ENCODE data around the gene CCN2.

The CCN2 gene

DNA sequence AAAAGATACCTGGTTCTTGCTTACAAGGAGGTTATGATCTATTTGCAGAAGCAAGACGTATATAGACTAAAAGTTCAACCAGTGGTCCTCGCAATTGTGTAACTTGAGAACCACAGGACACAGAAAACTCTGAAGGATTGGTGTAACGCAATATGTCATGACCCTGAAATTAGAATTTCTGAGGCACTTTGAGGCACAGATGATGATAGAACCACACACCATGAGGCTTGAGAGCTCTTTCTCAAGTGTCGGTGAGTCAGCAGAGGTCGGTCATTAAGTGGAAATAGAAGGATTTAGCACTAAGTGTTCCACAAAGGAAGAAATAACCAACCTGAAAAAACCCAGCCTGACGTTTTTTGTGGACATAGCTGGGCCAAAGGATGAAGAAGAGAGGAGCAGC, 15.3 kb upstream of the CCN2 start:
- DNase-seq (ENCODE audit: low read depth in 2 of 2, low spot score in 1 of 2), result no peak

DNA sequence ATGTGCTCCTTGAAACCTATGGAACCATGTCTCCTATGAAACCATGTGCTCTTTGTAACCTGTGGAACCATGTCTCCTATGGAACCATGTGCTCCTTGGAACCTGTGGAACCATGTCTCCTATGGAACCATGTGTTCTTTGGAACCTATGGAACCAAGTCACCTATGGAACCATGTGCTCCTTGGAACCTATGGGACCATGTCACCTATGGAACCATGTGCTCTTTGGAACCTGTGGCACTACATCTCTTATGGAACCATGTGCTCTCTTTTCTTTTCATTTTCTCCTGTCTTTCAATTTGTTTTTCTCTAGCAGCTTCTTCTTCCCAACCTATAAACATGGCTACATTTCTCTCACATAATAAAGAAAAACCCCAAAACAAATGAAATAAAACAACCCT, 11.9 kb upstream of the CCN2 start:
- DNase-seq (ENCODE audit: low read depth in 2 of 2, low spot score in 1 of 2), result no peak

DNA sequence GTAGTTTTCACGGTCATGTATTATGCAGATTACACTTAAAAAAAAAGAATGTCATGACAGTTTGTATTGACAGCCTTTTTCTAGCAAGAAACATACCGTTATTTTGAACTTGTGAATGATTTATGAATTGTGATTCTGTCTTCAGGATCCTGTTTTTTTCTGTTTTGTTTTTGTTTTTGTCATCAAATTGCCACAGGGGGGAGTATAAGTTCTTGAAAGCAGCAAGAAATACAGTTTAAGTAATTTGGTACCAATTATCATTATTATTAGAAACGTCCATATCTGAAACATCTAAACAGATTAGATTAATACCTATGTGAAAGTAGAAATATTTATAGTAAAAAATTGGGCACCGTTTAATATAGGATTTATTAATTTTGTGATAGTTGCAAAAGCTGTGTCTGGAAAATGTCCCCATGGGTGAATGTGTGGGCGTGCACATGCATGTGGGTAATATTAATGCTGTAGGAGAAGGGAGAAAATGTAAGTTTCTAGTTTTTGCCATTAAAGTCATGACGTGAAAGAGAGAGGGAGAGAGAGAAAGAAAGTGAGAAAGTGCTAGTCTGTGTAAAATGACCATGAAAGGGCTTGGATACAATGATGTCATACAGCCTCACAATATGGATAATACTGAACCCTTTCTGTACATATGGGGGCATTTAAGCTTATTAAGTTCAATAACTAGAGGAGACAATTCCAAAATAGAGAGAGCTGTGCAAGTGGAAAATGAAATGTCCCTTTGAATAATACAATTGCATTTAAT, 9.4 kb upstream of the CCN2 start:
- no peak for DNase-seq (ENCODE audit: low read depth in 2 of 2, low spot score in 1 of 2)

DNA sequence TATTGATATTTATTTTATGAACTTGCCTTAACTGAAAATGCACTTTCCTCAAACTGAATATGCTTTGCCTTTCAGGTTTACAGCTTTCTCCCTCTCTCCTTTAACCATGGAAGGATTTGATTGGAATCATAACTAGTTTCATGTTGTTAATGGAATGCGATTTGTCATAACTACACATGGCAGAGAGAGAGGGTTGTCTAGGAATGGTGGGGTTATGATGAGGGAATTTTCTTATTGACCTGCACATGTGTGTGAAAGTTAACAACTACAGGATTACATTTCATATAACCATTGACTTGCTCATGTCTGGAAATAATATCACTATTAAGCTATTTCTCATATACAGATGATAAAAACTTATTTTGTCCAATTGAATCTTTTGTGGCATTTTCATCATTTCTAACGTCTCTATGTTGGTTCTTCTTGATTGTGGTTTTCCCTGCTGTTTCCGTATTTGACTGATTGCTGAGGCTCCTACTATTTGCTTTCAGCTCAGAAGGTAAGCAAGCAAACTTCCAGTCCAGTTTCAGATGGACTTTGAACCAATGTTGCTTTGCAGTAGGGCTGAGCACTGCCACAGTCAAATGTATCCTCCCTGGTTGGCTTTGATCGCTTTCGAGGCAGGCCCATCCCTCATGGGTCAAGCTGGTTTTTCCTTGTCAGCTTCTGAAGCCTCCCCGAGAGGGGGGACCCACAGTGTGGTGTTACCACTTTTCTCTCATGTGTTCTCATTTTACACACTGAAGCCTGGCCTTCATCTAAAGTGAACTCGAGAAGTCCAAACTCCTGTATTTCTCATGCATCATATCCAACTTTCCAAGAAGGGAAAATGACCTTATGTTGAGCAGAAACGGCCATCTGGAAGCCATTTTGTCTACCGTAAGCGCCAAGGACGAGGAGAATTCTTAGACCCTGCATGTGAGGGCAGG, 7.6 kb upstream of the CCN2 start:
- DNase-seq (ENCODE audit: low read depth in 2 of 2, low spot score in 1 of 2), result no peak

- DNase-seq (ENCODE audit: low read depth in 2 of 2, low spot score in 1 of 2), result no peak
Measured at GRCh38 chr6:131958095-131958494, 6.9 kb upstream of the CCN2 start.

GRCh38 chr6:131955876-131956275, 4.7 kb upstream of the CCN2 start:
- DNase-seq (ENCODE audit: low read depth in 2 of 2, low spot score in 1 of 2), result no peak

DNA sequence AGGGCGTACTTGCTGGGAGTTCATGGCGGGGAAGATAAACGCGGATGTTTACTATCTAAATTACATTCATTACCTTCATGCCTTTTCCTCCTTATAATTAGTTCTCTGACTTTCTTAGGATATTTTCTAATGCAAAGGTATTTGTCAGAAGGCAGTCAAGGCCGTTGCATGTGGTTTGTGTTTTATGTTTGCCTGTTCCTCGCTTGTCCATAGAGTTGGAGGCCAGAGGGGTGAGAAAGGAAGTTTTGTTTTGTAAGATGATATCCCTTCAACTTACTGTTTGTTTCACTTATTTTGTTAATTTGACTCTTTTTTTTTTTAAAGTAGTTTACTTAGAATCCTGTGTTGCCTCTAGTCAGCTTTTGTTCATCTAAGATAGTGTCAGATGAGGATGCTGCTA, 4.0 kb upstream of the CCN2 start:
- no peak for DNase-seq (ENCODE audit: low read depth in 2 of 2, low spot score in 1 of 2)

DNA sequence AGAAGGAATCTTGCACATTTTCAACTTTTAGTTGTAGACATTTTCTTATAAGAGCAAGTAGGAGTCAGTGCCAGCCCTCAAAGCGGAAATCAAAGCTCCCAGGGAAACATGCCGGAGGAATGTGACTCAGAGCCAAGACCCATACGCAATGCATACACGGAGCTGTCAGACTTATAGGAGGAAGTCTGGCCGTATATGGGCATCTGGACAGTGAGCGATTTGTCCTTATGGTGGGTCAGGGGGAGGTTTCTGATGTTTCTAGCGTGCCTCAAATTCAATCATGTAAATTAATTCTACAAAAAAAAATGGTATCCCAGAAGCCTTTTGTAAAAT, 3.6 kb upstream of the CCN2 start:
- DNase-seq (ENCODE audit: low read depth in 2 of 2, low spot score in 1 of 2), result no peak

DNA sequence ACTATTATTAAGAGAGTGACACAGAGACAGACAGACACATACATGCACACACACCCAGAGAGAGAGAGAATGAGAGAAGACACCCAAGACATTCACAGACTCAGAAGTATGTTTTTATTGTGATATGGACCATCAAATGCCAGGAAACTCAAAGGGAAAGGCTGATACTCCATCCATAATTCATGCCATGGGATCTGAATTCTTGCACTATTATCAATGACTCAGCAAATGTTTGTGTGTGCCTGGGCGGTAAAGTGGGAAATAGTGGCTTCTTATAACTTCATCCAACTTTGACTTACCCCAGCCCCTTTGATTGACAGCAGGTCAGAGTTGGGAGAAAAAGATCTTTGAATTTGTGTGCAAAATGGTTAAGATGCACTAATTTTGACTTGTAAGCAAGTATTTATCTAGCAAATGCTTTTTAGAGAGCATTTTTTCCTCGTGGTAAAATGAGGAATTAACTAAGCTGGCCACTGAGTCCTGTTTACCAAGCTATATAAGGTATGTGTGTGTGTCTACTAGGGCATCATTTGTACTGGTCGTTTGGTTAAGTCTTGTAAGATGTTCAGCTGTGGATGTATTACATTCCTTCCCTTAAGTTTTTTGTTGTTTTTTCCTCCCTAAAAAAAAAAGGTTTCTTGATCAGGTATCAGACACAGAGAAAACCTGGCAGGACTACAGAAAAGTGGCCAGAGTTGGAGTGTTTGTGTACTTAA, 3.0 kb upstream of the CCN2 start:
- no peak for DNase-seq (ENCODE audit: low read depth in 2 of 2, low spot score in 1 of 2)

GRCh38 chr6:131952886-131953509, 1.8 kb upstream of the CCN2 start:
- DNase-seq (ENCODE audit: low read depth in 2 of 2, low spot score in 1 of 2), result no peak

DNA sequence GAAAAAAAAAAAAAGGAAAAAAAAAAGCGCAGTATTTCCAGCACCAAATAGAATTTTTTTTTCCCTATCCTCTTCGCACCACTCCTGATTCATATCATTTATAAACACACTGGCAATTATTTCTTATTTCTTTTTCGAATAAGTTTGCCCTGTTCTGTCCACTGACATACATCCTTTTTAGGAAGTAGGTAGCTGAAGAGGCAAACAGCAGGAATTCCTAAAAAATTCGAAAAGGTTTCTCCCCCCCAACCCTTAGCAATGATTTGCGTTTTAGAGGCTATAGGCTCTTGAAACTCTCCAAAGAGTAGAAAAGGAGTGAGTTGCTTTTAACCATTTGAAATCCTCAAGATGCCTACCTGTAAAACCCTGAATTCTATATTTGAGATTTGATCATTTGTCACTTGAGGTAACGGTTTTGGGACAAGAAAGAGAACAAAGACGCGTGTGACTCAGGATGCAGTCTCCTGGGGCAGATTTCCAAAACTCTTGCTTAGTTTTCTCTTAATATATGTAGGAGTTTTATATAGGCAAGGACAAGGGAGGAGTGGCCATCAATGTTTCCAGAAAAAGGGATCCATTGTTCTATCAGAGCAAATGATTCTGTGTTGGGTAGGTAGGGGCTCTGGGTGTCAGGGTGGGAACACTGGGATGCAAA, 531 bp upstream of the CCN2 start:
- no peak for DNase-seq (ENCODE audit: low read depth in 2 of 2, low spot score in 1 of 2)

- peak in 1 of 2 donors; percentile 0 for DNase-seq (ENCODE audit: low read depth in 2 of 2, low spot score in 1 of 2)
Measured at GRCh38 chr6:131949909-131950766, 1.0 kb downstream of the CCN2 start.

DNA sequence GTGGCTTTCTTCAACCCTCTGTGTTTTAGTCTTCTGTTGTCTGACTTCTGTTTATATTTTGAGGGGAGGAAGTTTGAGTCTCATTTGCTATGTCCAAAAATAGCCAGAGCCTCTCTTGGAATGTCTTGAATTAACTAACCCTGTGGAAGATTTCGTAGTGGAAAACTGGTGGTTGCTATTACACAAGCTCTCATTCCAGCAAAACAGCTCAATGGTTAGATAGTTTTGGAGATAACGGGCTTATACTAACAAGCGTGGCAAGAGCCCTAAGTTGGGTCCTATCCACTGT, 1.6 kb downstream of the CCN2 start:
- no peak for DNase-seq (ENCODE audit: low read depth in 2 of 2, low spot score in 1 of 2)

DNA sequence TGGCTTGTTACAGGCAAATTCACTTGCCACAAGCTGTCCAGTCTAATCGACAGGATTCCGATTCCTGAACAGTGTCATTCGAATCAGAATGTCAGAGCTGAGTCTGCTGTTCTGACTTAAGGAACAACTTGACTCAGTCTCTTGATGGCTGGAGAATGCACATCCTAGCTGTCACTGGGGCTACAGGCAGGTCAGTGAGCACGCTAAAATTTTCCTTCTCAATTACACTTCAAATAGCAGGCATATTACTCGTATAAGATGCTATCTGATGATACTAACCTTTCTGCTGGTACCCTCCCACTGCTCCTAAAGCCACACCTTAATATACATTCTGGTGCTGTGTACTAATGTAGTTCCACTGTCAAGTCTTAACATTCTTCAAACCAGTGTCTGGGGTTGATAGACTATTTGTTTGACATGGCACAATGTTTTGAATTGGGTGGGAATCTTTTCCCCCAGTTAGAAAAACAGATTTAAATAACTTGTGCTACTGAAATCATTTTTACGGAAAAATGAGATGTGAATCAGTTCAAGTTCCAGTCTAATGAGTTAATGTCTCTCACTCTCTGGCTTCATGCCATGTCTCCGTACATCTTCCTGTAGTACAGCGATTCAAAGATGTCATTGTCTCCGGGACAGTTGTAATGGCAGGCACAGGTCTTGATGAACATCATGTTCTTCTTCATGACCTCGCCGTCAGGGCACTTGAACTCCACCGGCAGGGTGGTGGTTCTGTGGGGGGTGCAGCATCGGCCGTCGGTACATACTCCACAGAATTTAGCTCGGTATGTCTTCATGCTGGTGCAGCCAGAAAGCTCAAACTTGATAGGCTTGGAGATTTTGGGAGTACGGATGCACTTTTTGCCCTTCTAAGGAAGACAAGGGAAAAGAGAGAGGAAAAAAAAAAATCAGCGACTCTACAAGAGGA, 2.2 kb downstream of the CCN2 start:
- DNase-seq (ENCODE audit: low read depth in 2 of 2, low spot score in 1 of 2), result no peak

DNA sequence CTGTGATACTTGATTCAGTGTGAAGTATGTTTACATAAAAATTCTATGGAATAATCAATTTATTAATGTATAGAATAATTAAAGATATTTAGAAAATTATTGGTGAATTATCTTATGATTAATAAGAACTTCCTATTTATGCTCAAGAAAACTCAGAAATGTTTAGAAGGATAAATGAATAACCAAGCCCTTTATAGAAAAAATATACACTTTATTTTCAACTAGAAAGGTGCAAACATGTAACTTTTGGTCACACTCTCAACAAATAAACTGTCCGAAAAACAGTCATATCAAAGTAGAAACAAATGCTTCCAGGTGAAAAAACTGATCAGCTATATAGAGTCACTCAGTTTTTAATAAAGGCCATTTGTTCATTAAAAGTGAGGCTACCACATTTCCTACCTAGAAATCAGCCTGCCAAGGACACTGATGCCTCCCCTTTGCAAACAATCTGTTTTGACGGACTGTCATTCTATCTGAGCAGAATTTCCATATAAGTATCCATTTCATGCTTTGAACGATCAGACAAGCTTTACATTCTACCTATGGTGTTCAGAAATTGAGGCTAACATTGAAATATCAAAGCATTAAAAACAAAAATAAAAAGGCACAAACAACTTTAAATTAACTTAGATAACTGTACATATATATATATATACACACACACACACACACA, 3.0 kb downstream of the CCN2 start:
- no peak for DNase-seq (ENCODE audit: low read depth in 2 of 2, low spot score in 1 of 2)

DNA sequence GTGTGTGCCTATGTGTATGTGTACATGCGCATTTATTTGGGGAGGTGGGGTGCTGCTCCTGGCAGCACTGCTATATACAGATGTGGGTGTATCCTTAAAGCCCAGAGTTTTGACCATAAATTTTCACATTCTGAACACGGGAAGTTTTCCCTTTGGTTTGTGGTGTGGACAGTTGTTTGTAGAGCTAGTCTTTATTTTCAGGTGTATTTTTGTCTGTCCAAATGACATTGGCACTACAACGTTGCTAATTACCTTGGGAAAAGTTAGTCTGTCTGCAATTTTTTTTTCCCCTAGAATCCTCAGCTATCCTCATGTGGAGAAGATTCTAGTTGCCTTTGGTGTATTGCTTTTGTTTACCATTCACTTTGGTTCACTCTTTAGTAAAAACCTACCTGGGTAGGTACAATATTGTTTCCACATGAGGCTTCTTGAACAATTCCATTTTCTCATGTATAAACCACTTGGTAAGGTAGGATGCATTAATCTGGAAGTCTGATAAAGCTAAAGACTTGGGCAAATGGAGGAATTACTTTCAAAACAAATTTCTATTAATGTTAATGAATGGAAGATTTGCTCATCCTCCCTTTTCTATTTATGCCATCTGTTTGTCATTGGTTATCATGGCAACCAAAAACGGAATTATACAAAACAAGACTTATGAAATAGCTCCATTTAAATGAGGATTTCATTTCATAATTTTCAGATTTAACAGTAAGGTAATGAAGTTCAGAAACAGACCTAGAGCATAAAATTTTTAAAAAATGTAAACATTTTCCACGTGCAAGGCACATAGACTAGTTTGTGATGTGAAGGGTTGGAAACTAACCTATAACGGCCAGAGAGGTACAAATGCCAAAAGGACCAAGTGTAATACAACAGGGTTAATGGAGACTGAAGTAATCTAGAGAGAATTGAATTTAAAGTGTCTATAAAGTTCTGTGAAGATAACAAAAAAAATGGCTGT, 3.9 kb downstream of the CCN2 start:
- no peak for DNase-seq (ENCODE audit: low read depth in 2 of 2, low spot score in 1 of 2)

DNA sequence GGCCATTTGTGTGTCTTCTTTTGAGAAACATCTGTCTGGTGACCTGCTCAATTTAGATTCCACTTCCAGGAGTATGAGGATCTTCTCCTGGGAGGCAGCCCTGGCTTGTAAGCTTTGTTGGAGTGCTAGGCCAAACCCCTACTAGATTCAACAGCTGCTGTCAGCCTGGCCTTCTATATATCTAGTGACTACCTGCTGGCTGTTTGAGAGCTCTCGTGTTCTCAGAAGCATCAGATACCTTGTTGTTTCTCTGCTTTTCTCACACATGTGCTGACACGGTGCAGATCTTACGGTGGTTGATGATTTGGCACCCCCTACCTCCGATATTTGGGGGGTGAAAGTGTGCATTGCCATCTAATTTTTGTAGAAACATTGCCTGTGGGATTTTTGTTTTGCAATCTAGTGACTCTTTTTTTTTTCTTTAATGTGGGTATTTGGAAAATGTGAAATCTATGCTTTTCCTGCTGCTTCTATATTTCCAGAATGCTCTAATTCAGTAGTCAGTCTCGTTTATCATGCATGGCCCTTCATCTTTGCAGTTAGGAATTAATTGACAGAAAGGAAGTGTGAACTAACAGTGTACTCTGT, 4.7 kb downstream of the CCN2 start:
- no peak for DNase-seq (ENCODE audit: low read depth in 2 of 2, low spot score in 1 of 2)
